Measurements from ENCODE around the gene RPUSD4.

GRCh38 chr11:126233391-126233790, 21.9 kb upstream of the RPUSD4 start:
- TF ChIP-seq CTCF (IDR thresholded peaks at IDR 0.05) (no peak), POLR2A (IDR thresholded peaks at IDR 0.05) (no peak)
